Adrenal gland (tissue), 12 donors: Measurements from ENCODE around the gene TENM4. TPM values are rescaled to one million over a fixed set of nuclear protein-coding genes. Genes with fewer than 3 reads are reported as not detected.

Experiments
- DNase-seq, 7 donors: peaks; one replicate each; pipeline ENCODE4 v3.0.0-alpha.2; 2019 to 2020
- H3K27ac ChIP-seq, 5 donors: fragments of 200-600 bp; sonication (generic) in 4 of 5; 1 replicate in 3 of 5; 2 replicates in 2 of 5; pipeline versions ENCODE4 v1.5.1 to v1.8.0; 2016 to 2020; ENCODE audit warnings: mild to moderate bottlenecking in 1 of 5
- H3K27me3 ChIP-seq: fragments of 200-600 bp; 2 replicates; pipeline ENCODE4 v1.8.0; 2021
- H3K36me3 ChIP-seq, 2 donors: fragments of 200-600 bp; replicated peaks in 1 of 2; 1 replicate in 1 of 2; 2 replicates in 1 of 2; pipeline versions ENCODE4 v1.5.1 to v1.8.0; 2018 to 2022
- H3K4me1 ChIP-seq, 2 donors: fragments of 200-600 bp; replicated peaks in 1 of 2; 1 replicate in 1 of 2; 2 replicates in 1 of 2; pipeline versions ENCODE4 v1.5.1 to v1.8.0; 2018 to 2021
- H3K4me3 ChIP-seq, 4 donors: fragments of 200-600 bp; sonication (generic) in 3 of 4; one replicate each; pipeline ENCODE4 v1.5.1; 2016 to 2018
- H3K9me3 ChIP-seq, 3 donors: fragments of 200-600 bp; sonication (generic) in 1 of 3; replicated peaks in 1 of 3; 1 replicate in 2 of 3; 2 replicates in 1 of 3; pipeline versions ENCODE4 v1.5.1 to v1.8.0; 2016 to 2021
- POLR2A ChIP-seq, 2 donors: fragments of 450-650 bp; IDR thresholded peaks; one replicate each; pipeline ENCODE4 v1.6.1; 2017; ENCODE audit warnings: antibody characterized with exemption in 2 of 2, mild to moderate bottlenecking in 2 of 2, moderate library complexity in 1 of 2
- WGBS, 4 donors: extraction: QIAGEN DNeasy Blood & Tissue Kit in 2 of 4; methylation state at CpG; one replicate each; pipeline versions ENCODE4 v1.1.5 to v1.1.7; 2013 to 2017; 5-methylcytosine and 5-hydroxymethylcytosine counted together
- intact Hi-C, 2 donors: fragments of 100-400 bp; cut with DNase I; formaldehyde crosslinking; loops; one replicate each; pipeline versions ENCODE4 v1.14.1 to v1.15.0; 2022 to 2023
- polyA plus RNA-seq, 3 donors: library from polyadenylated mRNA; stranded (reverse); fragments of 200-250 nt in 2 of 3; fragments of 350-450 nt in 1 of 3; fragmentation: Illumina TruSeq in 1 of 3; extraction: RNeasy Lipid Tissue Mini Kit (QIAGEN cat#74804) in 1 of 3; gene quantifications; one replicate each; pipeline ENCODE4 v1.2.3, GENCODE V29; 2013 to 2014
- total RNA-seq, 9 donors: library from RNA; depleted of rRNA in 4 of 9; stranded (reverse); fragments of >200 nt in 4 of 9; fragments of 120-200 nt in 1 of 9; fragmentation: NEBNext Ultra II Directional in 1 of 9; extraction: Animal tissue kit (Norgen Biotek cat#: 25700) in 1 of 9; gene quantifications; one replicate each; pipeline versions ENCODE4 v1.1.0 to v1.2.4, GENCODE V29; 2013 to 2023
- TF ChIP-seq, protein P1 (sequence below), 6 experiments: fragments of 450-650 bp in 4 of 6; fragments of 200-600 bp in 2 of 6; sonication (generic) in 1 of 6; IDR thresholded peaks; 1 replicate in 5 of 6; 2 replicates in 1 of 6; pipeline versions ENCODE4 v1.5.1 to v1.8.0; 2016 to 2021; ENCODE audit warnings: antibody characterized with exemption in 6 of 6, mild to moderate bottlenecking in 2 of 6, moderate library complexity in 1 of 6
- donor health status: healthy with polysubstance abuse.
- donor health status: Bipolar disorder and iron deficiency.
- donor health status: DM: yes; HTN: yes; CAD: no.
- donor health status: DM: no; HTN: no; CAD: no.
- donor health status: DM: no; HTN: no; CAD: no.
- donor health status: DM: yes; HTN: yes; CAD: no.

The TENM4 gene
- total and polyA plus RNA-seq, 12 donors: 0.74 to 24.9 (median 6.7) TPM

DNA sequence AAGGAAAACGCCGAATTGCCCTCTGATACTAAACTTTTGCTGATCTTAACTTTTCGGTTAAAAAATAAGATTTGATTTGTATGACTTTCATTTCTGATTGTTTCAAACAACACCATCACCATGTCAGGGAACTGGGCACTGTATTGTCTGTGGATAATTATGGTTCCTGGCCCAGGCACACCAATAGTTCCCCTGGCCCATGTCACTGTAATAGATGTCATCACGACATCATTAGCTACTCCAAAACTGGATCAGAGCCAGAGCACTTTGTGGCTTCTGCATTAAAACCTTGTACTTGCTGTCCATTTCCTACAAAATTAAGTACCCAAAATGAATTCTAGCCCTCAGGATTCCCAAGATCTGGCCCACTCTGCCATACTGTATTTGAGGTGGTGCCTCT lies 746.7 kb downstream of the TENM4 start:
- no peaks in the 10 kb centered on the region for H3K9me3 ChIP-seq
- H3K27ac ChIP-seq: no peak overlapping the region
- no peak for TF ChIP-seq POLR2A (IDR thresholded peaks at IDR 0.05)
- TF ChIP-seq, protein P1, sequence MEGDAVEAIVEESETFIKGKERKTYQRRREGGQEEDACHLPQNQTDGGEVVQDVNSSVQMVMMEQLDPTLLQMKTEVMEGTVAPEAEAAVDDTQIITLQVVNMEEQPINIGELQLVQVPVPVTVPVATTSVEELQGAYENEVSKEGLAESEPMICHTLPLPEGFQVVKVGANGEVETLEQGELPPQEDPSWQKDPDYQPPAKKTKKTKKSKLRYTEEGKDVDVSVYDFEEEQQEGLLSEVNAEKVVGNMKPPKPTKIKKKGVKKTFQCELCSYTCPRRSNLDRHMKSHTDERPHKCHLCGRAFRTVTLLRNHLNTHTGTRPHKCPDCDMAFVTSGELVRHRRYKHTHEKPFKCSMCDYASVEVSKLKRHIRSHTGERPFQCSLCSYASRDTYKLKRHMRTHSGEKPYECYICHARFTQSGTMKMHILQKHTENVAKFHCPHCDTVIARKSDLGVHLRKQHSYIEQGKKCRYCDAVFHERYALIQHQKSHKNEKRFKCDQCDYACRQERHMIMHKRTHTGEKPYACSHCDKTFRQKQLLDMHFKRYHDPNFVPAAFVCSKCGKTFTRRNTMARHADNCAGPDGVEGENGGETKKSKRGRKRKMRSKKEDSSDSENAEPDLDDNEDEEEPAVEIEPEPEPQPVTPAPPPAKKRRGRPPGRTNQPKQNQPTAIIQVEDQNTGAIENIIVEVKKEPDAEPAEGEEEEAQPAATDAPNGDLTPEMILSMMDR (IDR thresholded peaks at IDR 0.05): no peak
- intact Hi-C loops: no loop called here
- no peak for DNase-seq
- H3K36me3 ChIP-seq: no peaks in the 10 kb centered on the region
- 87 to 93% (median 90%) methylated on average over 4 of the region's 4 CpGs for WGBS, 4 donors
- H3K4me3 ChIP-seq: no peak overlapping the region
- H3K4me1 ChIP-seq: no peaks in the 10 kb centered on the region
- no peaks in the 10 kb centered on the region for H3K27me3 ChIP-seq

DNA sequence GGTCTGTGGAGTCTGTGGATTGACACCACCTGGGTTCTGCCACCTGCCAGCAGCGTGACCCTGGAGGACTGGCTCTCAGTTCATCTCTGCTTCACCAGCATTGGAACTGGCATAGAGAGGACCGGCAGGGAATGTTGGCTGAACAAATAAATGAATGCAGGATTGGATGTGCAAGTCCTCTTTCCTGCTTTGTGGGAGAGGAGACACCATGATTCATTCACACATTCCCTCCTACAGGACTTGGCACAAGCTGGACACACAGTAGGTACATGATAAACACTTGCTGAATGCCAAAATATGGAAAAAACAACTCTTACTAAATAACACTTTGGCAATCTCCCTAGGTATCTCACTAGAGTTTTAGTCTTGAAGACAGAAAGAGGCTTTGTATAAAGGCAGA lies 749.6 kb downstream of the TENM4 start:
- Histone ChIP-seq H3K36me3 (no peaks in the 10 kb centered on the region), H3K4me3 (no peak overlapping the region), H3K27me3 (no peaks in the 10 kb centered on the region), H3K27ac (no peak overlapping the region), H3K9me3 (no peaks in the 10 kb centered on the region), H3K4me1 (no peaks in the 10 kb centered on the region)
- no peak for TF ChIP-seq POLR2A (IDR thresholded peaks at IDR 0.05)
- DNase-seq: no peak
- 81 to 96% (median 88%) methylated on average over 2 of the region's 2 CpGs for WGBS, 4 donors
- intact Hi-C loops: no loop called here

DNA sequence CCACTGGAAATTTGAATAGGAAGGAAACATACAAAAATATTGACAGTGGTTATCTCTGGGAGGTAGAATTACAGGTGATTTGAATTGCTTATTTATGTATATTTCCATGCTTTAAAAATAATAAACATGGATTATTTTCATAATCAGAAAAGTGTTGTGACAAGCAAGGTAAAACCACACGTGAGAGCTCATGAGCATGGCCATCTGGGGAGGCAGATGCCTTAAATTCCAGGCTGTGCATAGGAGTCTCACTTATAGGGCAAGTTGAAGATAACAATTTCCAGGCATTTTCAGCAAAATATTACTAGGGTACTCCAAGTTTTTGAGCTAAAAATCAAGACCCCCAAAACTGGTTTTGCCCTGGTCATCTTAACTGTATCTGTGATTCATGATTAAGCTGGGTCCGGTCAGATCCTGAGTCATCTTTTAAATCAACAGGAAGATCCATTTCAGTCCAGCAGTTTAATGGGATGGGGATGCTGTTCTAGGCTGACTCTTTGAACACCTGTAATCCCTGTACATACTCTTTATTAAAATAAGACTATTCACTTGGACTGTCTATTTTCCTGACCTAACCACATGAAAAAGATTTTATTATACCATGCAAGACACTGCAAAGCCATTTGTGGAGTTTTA lies 750.4 kb downstream of the TENM4 start:
- H3K9me3 ChIP-seq: no peaks in the 10 kb centered on the region
- no peak for DNase-seq
- H3K36me3 ChIP-seq: no peaks in the 10 kb centered on the region
- H3K27ac ChIP-seq: no peak overlapping the region
- H3K27me3 ChIP-seq: no peaks in the 10 kb centered on the region
- no peak for TF ChIP-seq POLR2A (IDR thresholded peaks at IDR 0.05)
- TF ChIP-seq, protein P1 (IDR thresholded peaks at IDR 0.05): no peak
- H3K4me1 ChIP-seq: no peaks in the 10 kb centered on the region
- H3K4me3 ChIP-seq: no peak overlapping the region
- intact Hi-C loops: no loop called here
- WGBS, 4 donors: 80 to 92% (median 84%) methylated on average over 2 of the region's 2 CpGs

DNA sequence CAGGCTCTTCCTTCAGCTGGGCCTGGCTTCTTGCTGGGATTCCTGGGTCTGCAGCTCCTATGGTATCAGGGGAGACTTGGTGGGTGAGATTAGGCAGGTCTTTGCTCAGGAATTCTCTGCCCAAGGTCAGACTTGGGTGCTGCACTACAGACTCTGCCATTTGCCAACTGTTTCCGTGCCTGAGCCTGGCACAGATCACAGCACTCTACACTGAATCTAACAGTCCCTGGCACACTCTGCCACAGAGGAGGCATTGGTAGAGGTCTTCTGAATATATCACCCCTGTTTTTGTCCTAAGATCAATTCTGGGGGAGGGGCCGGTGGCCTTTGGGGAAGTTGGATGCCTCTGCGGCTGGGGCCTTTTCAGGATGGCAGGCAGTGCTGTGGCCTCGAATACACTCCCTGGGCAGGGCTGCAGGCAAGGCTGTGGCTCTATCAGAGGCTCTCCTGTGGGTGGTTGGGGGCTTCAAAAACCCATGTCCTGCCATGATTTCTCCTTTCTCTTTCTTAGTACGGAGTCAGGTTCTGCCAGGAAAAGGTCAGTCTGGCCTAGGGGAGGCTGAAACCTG lies 751.2 kb downstream of the TENM4 start:
- Histone ChIP-seq H3K27me3 (no peaks in the 10 kb centered on the region), H3K27ac (no peak overlapping the region), H3K36me3 (no peaks in the 10 kb centered on the region), H3K9me3 (no peaks in the 10 kb centered on the region), H3K4me1 (no peaks in the 10 kb centered on the region), H3K4me3 (no peak overlapping the region)
- no peak for TF ChIP-seq POLR2A (IDR thresholded peaks at IDR 0.05)
- TF ChIP-seq, protein P1 (IDR thresholded peaks at IDR 0.05): no peak
- 64 to 79% (median 74%) methylated on average over 3 to 5 of the region's 5 CpGs for WGBS, 4 donors
- intact Hi-C loops: no loop called here
- DNase-seq: no peak

DNA sequence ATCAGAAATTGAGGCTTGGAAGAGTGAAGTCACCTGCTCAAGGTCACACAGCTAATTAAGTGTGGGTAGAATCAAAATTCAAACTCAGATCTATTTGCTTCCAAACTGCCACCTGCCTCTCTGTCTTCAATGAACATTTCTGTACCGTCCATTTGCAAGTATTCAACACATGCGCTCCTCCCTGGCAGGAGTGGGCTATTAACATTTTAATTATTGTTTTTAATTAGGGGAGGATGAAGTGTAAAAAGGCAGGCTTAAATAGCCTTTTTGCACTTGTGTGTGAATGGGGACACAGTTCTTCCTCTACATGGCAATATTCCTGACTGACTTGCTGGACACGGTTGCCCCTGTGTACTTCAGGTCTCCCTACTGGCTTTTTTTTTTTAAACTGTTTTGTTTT lies 751.7 kb downstream of the TENM4 start:
- Histone ChIP-seq H3K9me3 (no peaks in the 10 kb centered on the region), H3K27ac (no peak overlapping the region), H3K4me3 (no peak overlapping the region), H3K36me3 (no peaks in the 10 kb centered on the region), H3K4me1 (no peaks in the 10 kb centered on the region), H3K27me3 (no peaks in the 10 kb centered on the region)
- intact Hi-C loops: no loop called here
- TF ChIP-seq POLR2A (IDR thresholded peaks at IDR 0.05): no peak
- TF ChIP-seq, protein P1 (IDR thresholded peaks at IDR 0.05): no peak
- 73 to 89% (median 85%) methylated on average over 3 of the region's 3 CpGs for WGBS, 4 donors
- no peak for DNase-seq
